ENCODE measurements around the gene BCAP31.
"Not testable (repeated sequence)": the region's sequence is repeated elsewhere in the genome, so short reads cannot be mapped to it uniquely, and the experiment has no call there.

BCAP31 gene

DNA sequence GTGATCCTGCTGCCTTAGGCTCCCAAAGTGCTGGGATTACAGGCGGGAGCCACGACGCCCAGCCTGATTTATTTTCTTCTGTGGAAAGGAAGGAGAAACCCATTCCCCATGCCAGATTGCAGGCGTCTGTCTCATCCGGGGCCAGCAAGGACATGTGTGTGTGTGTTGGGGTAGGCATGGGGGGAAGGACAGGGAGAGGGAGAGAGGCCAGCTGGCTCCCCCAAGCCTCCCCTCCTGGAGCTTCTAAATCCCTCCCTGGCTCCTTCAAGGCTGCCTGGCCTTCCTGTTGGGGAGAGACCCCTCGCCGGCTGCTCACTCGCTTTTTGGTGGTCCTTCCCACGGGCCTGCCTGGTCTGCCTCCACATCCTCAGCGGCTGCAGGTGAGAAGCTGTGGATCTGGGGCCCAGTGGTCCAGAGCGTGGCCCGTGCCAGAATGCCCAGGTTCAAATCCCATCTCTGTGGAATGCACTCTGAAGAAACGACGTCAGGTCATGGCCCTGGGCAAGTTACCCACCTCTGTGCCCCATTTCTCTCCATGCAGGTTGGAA lies 38.5 kb upstream of the BCAP31 start:
- no peak for DNase-seq (ENCODE audit: low read depth)

DNA sequence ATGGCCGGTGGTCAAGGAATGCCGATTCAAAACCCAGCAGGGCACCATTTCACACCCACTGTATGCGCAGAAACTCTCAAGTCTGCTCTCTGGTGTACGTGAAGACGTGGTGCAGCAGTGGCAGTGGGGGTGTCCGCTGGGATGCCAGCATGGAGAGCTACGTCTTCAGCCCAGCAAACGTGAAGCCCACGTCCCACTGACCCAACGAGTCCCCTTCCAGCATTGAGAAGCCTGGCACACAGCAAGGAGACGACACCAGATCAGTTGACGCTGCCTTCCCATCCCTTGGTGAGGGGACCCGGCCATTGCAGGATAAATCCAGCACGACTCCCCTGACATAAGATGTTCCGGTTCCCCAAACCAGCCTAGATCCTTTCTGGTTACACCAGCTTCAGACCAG lies 37.7 kb upstream of the BCAP31 start:
- DNase-seq (ENCODE audit: low read depth): no peak

DNA sequence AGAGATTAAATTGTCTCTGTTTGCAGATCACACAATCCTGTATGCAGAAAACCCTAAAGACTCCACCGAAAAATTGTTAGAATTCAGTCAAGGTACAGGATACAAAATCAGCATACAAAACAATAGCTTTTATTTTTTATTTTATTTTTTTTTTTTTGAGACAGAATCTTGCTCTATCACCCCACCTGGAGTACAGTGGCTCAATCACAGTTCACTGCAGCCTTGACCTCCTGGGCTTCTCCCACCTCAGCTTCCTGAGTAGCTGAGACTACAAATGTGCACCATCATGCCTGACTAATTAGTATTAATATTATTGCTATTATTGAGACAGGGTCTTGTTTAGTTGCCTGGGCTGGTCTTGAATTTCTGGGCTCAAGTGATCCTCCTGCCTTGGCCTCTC lies 30.9 kb upstream of the BCAP31 start:
- DNase-seq (ENCODE audit: low read depth): no peak

GRCh38 chrX:153750127-153750774 lies 26.1 kb upstream of the BCAP31 start:
- no peak for DNase-seq (ENCODE audit: low read depth)

DNA sequence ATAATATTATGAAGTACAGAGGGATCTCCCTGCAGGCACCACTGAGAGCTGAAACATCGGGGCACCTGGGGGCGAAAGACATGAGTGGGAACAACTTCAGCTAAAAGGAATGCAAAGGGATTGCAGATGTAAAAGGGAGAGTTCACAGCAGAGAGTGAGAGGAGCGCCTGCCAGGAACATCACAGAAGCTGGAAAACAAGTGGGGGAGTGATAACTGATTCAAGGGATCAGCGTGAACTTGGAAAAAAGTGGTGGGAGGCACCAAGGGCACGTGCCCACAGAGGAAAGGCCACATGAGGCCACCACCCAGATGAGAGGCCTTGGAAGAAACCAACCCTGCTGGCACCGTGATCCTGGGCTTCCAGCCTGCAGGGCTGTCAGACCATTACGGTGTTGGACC lies 24.8 kb upstream of the BCAP31 start:
- DNase-seq (ENCODE audit: low read depth): not testable (repeated sequence)

DNA sequence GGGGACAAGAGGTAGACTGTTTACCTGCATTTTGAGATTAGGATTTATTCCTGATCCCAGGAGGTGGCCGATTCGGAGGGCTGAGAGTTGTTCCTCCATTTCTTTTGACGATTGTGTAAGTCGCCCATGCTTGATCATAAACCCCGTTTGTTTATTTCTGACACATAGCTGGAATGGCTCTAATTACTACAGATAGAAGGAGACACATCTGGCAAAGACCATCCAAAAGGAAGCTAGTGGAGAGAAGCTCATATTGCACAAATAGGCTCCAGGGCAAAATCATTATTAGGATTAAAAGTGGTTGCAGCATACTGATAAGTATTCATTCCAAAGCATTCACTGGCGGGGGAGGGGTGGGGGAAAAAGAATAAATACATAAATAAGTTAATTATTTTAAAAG lies 22.8 kb upstream of the BCAP31 start:
- DNase-seq (ENCODE audit: low read depth): not testable (repeated sequence)

DNA sequence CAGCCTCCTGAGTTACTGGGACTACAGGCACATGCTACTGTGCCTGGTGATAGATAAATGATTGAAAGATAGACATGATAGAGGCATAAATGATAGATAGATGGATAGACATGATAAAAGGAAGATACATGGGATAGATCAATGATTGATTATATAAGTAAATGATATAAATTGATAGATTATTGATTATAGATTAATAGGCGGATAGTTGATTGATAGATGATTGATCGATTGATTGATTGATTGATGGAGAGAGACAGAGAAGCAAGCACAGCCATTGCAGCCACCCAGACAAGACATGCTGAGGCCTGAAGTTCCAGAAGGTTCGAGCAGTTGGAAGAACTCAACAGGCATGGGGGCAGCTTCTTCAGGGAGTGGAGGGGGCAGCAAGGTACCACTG lies 22.2 kb upstream of the BCAP31 start:
- no peak for DNase-seq (ENCODE audit: low read depth)

DNA sequence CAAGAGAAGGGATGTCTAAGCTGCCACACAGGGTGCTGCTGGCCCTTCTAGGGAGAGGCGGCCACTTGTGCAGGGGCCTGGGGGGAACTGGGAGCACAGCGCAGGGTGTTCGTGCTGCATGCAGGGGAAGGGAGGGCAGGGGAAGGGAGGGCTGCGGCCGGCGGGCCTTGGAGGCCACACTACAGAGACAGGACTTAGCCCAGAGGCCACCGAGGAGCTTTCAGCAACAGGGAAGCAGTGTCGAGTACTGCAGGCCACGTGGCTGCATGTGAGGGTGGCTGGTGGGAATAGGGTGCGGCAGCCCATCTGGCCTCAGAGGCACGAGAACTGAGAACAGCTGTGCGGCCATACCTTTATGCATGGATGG lies 20.9 kb upstream of the BCAP31 start:
- not testable (repeated sequence) for DNase-seq (ENCODE audit: low read depth)

GRCh38 chrX:153744210-153745066 lies 20.3 kb upstream of the BCAP31 start:
- no peak for DNase-seq (ENCODE audit: low read depth)

GRCh38 chrX:153743468-153744209 lies 19.5 kb upstream of the BCAP31 start:
- not testable (repeated sequence) for DNase-seq (ENCODE audit: low read depth)

DNA sequence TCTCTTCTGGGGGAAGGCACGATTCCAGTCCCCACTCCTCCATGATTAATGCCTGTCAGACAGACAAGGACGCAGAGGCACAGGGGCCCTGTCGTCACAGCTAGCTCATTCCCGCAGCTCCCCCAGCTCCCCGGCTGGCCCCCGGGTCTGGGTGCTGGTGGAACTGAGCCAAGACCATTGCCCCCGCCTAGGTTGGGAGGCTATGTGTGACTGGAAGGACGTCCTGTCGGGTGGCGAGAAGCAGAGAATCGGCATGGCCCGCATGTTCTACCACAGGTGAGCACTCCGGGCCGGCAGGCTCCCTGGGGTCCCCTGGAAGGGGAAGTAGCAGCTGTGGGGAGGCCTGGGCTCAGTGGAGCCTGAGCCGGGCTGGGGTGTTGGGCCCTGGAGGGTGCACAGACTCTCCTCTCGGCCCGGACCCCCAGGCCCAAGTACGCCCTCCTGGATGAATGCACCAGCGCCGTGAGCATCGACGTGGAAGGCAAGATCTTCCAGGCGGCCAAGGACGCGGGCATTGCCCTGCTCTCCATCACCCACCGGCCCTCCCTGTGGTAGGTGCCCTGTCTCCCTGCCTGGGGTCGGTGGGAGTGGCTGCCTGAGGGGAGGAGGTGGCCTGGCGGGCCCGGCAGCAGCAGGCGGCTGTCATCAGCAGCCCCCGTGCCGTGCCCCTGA lies 18.7 kb upstream of the BCAP31 start:
- DNase-seq (ENCODE audit: low read depth): not testable (repeated sequence)

DNA sequence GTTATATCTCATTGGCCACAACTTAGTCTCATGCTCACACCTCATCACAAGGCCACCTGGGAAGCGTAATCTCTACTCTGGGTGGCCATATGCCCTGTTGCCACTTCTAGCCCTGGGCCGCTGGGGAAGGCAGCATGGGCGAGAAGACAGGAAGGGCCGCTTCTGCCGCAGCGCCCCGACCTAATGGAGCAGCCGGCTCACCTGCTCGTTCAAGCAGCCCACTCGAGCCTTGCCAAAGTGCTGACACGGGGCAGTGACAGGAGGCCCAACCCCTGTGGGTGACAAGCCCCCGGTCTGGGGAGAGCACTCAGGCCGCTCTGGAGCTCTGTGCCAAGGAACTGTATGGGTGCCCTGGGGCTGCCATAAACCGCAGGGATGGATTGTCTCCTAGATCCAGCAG lies 17.9 kb upstream of the BCAP31 start:
- DNase-seq (ENCODE audit: low read depth): not testable (repeated sequence)

- DNase-seq (ENCODE audit: low read depth): no peak
These were observed 17.3 kb upstream of the BCAP31 start for GRCh38 chrX:153741446-153741845.

DNA sequence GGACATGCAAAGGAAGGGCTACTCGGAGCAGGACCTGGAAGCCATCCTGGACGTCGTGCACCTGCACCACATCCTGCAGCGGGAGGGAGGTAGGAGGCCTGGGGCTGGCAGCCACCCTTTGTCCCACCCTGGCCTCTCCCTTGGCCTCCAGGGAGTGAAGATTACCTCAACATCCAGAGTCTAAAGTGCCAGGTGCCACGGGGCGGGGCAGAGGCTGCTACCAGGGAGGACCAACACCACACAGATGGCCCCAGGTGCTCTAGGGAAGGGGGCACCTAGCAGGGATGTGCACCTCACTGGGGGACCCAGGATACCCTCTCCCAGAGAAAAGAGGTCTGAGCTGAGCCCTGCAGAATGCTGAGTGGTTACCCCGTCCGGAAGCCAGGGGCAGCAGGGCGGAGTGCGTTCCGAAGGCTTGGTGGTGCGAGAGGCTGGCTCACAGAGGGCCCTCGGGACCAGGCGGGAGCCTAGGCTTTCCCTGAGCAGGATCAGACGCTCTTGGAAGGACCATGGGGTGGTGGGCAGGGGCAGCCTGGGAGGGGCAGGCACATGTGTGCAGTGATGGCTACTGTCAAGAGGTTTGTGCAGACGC lies 16.5 kb upstream of the BCAP31 start:
- DNase-seq (ENCODE audit: low read depth): no peak

GRCh38 chrX:153739754-153740486 lies 15.7 kb upstream of the BCAP31 start:
- no peak for DNase-seq (ENCODE audit: low read depth)

DNA sequence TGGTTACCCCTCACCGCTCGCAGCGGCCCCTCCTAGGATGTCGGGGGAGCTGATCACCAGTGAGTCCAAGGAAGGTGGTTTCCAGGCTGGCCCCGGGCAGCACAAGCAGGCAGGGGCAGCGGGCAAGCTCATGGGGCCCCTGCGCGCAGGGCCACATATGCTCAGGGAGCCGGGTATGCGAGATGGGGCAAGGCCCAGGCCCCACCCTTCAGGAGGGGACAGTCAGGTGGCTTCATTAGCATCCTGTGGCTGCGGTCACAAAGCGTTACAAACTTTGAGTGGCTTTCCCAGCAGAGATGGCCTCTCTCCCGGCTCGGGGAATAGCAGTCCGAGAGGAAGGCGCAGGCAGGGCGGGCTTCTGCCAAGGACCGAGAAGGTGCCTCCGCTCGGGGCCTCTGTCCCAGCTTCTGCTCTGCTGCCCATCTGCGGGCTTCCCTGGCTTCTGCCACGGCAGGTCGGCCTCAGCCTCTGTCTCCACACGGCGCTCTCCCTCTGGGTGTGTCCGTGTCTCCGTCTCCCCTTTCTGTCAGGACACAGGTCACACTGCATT lies 13.9 kb upstream of the BCAP31 start:
- no peak for DNase-seq (ENCODE audit: low read depth)

- no peak for DNase-seq (ENCODE audit: low read depth)
These were observed 12.8 kb upstream of the BCAP31 start for GRCh38 chrX:153736871-153737441.

DNA sequence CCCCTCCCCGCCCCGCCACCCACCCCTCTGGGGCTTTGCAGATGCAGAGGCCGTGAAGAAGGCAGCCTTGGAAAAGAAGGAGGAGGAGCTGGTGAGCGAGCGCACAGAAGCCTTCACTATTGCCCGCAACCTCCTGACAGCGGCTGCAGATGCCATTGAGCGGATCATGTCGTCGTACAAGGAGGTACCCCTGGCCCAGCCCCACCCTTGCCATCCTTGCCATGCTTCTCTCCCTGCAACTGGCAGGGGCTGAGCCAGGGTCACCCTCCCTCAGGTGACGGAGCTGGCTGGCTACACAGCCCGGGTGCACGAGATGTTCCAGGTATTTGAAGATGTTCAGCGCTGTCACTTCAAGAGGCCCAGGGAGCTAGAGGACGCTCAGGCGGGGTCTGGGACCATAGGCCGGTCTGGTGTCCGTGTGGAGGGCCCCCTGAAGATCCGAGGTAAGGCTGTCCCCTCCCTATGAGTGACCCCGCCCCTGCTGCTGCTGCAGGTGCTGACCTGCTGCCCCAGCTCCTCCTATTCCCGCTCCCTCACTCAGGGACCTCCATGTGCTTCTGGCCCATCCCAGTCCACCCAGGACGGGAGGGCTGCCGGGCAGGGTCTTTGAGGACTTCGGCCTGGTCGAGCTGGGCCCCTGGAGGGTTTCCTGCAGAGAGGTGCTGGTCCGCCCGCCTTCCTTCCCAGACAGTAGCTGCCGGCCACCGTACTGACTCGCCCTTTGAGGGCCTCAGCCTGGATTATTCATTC lies 12.1 kb upstream of the BCAP31 start:
- no peak for DNase-seq (ENCODE audit: low read depth)

DNA sequence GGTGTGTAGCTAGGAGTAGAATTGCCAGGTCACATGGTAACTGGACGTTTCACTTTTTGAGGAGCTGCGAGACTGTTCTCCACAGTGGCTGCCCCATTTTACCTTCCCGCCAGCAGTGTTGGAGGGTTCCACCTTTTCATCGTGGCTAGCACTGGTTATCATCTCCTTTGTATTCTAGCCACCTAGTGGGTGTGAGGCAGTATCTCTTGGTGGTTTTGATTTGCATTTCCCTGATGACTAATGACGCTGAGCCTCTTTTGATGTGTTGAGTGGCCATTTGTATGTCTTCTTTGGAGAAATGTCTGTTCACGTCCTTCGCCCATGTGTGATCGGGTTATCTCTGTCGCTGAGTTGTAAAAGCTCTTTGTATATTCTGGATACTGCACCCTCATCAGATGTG lies 11.1 kb upstream of the BCAP31 start:
- DNase-seq (ENCODE audit: low read depth): no peak

DNA sequence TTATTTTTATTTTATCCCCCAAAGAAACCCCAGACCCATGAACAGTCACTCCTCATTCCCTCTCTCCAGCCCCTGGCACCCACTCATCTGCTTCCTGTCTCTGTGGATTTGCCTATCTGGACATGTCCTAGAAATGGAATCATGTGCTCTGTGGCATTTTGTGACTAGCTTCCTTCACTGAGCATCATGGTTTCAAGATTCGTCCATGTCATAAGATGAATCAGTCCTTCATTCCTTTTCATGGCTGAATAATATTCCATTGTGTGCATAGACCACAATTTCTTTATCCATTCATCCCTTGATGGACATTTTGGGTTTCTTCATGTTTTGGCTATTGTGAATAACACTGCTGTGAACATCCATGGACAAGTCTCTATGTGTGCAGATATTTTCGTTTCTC lies 10.7 kb upstream of the BCAP31 start:
- DNase-seq (ENCODE audit: low read depth): no peak
